ENCODE results near the gene SLX4.

SLX4 gene

GRCh38 chr16:3564889-3565141 is 46.6 kb downstream of the SLX4 start:
- TF ChIP-seq CTCF (IDR thresholded peaks at IDR 0.05; ENCODE audit: unreplicated experiment in 3 of 3), result no peak
- Mint-ChIP-seq H3K36me3 (ENCODE audit: low read depth) (no peaks in the 10 kb centered on the region), H3K4me3 (no peak overlapping the region), H3K27ac (no peak overlapping the region), H3K27me3 (ENCODE audit: low read depth) (no peaks in the 10 kb centered on the region), H3K4me1 (no peaks in the 10 kb centered on the region), H3K9me3 (no peaks in the 10 kb centered on the region)

GRCh38 chr16:3564130-3564888 is 47.1 kb downstream of the SLX4 start:
- Mint-ChIP-seq H3K27me3 (ENCODE audit: low read depth) (no peaks in the 10 kb centered on the region), H3K4me3 (no peak overlapping the region), H3K9me3 (no peaks in the 10 kb centered on the region), H3K4me1 (no peaks in the 10 kb centered on the region), H3K27ac (no peak overlapping the region), H3K36me3 (ENCODE audit: low read depth) (no peaks in the 10 kb centered on the region)
- no peak for TF ChIP-seq CTCF (IDR thresholded peaks at IDR 0.05; ENCODE audit: unreplicated experiment in 3 of 3)

GRCh38 chr16:3562914-3563480 is 48.4 kb downstream of the SLX4 start:
- Mint-ChIP-seq H3K4me3 (no peak overlapping the region), H3K4me1 (no peaks in the 10 kb centered on the region)

GRCh38 chr16:3561626-3562025 is 49.8 kb downstream of the SLX4 start:
- no peak overlapping the region for H3K4me3 Mint-ChIP-seq
- H3K4me1 Mint-ChIP-seq, result no peaks in the 10 kb centered on the region
- no peaks in the 10 kb centered on the region for H3K36me3 Mint-ChIP-seq (ENCODE audit: low read depth)
- H3K27me3 Mint-ChIP-seq (ENCODE audit: low read depth), result peaks cover 3% of the 10 kb centered on the region
- no peaks in the 10 kb centered on the region for H3K9me3 Mint-ChIP-seq
- TF ChIP-seq CTCF (IDR thresholded peaks at IDR 0.05; ENCODE audit: unreplicated experiment in 3 of 3), result no peak
- no peak overlapping the region for H3K27ac Mint-ChIP-seq

More at GRCh38 chr16:3562914-3563480, 48.4 kb downstream of the SLX4 start:
- H3K36me3 Mint-ChIP-seq (ENCODE audit: low read depth), result no peaks in the 10 kb centered on the region
- H3K9me3 Mint-ChIP-seq, result no peaks in the 10 kb centered on the region
- no peak for TF ChIP-seq CTCF (IDR thresholded peaks at IDR 0.05; ENCODE audit: unreplicated experiment in 3 of 3)
- H3K27ac Mint-ChIP-seq, result no peak overlapping the region
- H3K27me3 Mint-ChIP-seq (ENCODE audit: low read depth), result no peaks in the 10 kb centered on the region

- Mint-ChIP-seq H3K9me3 (no peaks in the 10 kb centered on the region), H3K27ac (no peak overlapping the region), H3K4me1 (no peaks in the 10 kb centered on the region), H3K4me3 (no peak overlapping the region), H3K36me3 (ENCODE audit: low read depth) (no peaks in the 10 kb centered on the region), H3K27me3 (ENCODE audit: low read depth) (peaks cover 3% of the 10 kb centered on the region)
- no peak for TF ChIP-seq CTCF (IDR thresholded peaks at IDR 0.05; ENCODE audit: unreplicated experiment in 3 of 3)
These were observed 57.0 kb downstream of the SLX4 start for GRCh38 chr16:3554351-3554928.

Data from nephron (organoid).